HG02759 (cell line): ENCODE measurements around the gene GPANK1.

Experiments used
- ATAC-seq: cut with Tn5 transposase; IDR thresholded peaks from one replicate; pipeline ENCODE4 v1.9.1; 2021; ENCODE audit warnings: mild to moderate bottlenecking, moderate library complexity; ENCODE audit not compliant: unreplicated experiment

Gene GPANK1

DNA sequence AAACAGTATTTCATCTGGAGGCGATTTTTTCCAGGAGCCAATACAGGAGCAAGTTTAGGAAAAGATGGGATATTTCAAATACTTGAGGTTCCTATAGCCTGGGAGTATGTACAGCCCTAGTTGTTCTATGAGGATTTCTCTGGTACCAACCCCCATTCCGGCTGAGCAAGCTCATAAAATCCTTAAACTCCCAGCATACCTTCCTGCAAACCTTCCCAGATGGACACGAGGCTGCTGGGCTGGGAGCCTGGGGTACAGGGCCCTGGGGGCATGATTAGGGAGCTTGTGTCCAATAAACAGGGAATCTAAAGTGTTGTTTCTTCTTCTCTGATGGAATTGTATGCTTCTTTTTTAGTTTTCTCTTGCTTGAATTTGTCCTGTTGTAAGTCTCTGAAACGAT, 42.8 kb downstream of the GPANK1 start:
- no peak for ATAC-seq

DNA sequence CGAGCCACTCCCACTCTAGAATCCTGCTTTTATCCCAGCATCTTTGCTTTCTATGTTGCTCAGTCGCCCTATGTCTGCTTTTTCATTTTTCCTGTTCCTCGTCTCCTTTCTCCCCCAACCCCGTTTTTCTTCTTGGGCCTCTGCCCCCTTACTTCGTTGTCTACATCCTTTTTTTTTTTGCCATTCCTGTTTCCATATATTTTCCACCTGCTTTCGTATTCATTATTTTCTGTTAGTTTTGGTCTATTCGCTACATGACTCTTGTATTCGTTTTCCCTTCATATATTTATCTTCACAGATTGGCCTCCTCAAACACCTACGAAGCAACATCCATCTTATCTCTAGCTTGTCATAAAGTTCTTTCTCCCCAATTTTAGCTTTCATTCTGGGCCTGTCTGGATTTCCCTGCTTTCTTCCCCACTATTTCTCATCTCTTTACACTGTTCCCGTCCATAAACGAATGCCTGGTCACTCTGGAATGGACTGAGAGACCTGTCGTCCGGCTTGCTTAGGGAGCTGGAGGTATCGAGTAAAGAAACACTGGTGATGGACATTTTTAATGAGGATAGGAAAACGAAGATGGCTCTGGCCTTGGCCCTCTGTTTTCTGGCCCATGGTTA, 43.4 kb downstream of the GPANK1 start:
- ATAC-seq: no peak

DNA sequence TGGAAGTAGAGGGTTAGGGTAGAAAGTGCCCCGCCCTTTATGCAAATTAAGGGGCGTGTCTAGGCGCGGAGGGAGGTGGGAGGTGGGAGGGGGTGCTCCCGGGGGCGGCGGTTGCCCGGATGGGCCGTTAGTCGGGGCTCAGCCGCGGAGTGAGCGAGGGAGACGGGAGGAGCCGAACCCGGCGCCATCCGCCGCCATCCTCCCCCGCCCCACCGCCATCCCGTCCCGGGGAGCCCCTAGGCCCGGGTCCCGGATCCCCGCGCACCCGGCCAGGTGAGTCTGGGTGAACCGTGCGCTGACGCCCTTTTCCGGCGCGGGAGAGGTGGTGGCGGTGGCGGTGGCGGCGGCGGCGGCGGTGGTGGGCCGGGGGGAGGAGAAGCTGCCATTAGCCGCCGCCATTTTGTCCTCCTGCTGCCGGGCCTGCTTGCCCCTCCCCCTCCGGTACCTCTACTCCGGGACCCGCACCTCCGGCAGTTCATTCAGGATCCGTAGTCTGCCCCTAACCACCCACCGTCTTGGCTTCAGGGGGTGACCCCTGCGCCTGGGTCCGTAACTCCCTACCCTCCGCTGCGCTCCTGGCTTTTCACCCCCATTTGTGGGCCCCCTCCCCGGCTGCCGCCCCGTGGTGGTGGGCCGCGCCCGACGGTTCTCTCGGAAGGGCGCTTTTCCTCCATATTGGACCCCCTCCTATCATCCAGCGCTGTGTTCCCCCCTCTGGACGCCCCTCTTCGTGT, 44.0 kb downstream of the GPANK1 start, which contains the start of gene PRRC2A:
Gene PRRC2A (plus strand): TSS at position 130 of the 734 bp plus-strand sequence. CDS start 2,075 bp downstream, outside the sequence.
- peak; percentile 71 for ATAC-seq

DNA sequence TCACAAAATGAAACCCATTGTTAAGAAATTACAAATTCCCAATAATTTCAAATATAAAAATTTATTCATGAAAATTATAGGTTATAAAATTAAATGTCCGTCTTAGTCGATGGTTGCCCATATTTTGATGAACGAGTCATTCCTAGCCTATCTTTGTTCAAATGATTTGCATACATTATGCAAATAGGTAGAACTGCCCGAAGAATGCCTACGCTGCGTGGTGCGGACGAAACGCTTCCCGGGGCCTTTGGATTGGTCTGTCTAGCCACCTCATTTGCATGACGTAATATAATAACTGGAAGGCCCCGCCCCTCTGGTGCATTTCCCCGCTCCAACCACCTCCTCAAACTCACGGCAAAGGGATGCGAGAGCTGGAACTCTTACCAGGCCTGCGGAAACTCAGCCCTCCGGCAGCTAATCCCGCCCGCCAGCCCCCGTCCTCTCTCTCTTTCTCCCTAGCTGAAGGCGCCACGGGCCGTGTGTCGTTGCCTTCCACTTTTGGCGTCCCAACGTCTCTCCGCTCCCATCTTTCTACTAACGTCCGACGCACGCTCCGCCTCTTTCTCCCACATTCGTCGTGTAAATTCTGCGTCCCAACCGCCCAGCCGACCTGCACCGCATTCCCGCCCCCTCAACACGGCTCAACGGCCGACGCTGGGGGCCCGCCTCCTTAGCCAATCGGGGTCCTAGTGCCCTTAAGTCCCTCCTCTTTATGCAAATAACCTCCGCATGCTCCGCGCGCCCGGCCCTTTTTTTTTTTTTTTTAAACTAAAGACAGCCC, 44.8 kb downstream of the GPANK1 start:
- peak; percentile 81 for ATAC-seq

DNA sequence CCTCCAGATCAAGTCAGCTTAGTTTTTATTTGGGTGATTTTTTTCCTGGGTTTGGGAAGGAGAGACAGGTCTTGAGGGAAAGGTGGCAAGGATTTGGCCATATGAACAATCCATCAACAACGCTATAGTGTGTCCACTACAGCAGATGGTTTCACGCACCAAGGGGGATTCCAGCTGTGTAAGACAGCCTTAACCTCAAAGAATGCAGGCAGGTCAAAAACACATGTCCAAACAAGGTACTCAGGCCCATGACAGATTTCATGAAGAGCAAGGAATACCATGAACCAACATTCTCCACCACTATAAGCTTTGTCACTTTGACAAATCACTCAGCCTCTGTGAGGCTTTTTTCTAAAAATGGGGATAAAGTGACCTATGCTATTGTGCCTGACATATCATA, 47.8 kb downstream of the GPANK1 start:
- no peak for ATAC-seq

DNA sequence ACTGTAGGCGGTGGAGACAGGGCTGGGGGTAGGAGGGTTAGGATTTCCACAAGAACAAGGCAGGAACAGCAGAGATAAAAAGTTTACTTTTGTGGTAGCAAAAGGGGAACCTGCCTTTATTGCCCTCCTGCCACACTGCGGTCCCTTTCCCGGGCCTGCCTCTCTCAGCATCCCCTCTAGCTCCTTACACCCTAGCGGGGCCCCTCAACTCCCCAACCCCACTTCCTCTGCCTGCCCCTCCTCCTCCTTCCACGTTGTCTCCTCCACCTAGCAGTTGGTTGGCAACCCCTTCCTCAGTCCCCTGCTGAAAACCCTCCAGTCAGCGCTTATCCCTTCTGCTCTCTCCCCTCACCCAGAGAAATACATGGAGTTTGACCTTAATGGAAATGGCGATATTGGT, 49.0 kb downstream of the GPANK1 start:
- no peak for ATAC-seq

DNA sequence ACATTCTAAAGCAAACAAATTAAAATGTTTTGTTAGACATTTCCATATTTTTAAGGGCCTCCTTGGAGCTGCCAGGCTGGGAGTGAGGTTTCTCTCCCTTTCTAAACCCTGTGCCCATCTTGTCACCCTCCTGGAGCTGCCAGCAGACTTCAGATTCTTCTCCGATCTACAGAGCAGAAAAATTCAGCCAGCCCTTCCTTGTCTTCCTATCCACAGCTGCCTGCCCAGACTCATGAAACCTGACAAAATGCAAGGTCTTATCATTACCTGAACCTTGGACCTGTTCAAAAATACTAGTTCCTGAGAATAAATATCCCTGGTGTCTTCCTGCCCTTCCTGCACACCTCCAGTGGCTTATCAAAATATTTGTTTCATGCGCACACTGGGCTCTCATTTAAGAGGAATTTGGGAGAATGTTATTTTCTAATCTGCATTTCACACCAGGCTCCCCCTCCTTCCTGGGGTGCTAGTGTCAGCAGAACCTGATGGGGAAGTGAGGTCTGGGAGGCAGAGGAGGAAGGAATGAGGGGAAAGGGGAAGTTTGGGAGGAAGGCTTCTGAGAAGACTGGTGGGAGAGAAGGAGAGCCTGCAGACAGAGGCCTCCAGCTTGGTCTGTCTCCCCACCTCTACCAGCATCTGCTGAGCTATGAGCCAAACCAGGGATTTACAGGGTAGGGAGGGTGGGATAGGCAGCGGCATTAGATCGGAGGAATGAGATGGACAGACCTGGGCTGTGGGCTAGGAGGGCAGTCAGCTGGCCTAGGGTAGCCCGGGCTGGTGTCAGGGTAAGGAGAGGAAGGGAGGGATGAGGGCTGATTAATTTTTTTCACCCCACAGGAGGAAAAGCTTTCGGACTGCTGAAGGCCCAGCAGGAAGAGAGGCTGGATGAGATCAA, 49.9 kb downstream of the GPANK1 start, which contains the start of gene AIF1:
Gene AIF1 (plus strand): TSS at position 551 of the 895 bp plus-strand sequence. CDS start 96 bp downstream, at position 647.
- ATAC-seq: no peak

DNA sequence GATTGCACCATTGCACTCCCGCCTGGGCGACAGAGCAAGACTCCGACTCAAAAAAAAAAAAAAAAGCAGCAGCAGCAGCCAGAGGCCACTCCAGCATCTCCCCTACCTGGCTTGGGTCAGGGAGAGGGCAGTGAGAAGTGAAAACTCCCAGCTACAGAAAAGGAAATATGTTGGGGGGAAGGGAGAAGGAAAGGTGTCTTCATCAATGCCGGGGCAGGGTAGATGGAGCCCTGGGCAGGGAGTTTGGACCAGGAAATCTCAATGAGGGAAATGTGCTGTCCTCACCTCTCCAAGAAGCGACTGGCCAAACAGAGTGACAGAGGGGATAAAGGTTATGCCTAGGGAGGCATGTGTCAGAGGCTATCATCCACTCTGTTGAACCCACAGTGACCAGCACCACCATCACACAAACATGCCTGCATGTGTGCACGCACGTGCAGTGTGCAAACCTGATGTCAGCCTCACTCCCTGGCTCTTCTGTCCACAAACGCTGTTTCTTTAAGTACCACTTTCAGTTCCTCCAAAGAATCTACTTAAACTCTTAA, 50.6 kb downstream of the GPANK1 start:
- ATAC-seq: no peak
